GM08714 (cell line): ENCODE results near the gene LTBP1.

Experiments used
- H3K4me3 ChIP-seq: fragments of 200-500 bp; sonication (Bioruptor generic); 2 replicates; pipeline ENCODE4 v1.5.1; 2014; ENCODE audit warnings: mild to moderate bottlenecking, low read length, inconsistent platforms
- ZNF274 ChIP-seq: IDR thresholded peaks from 2 replicates; pipeline ENCODE4 v1.6.1; 2012; ENCODE audit warnings: mild to moderate bottlenecking, low read depth, low read length

Gene LTBP1

DNA sequence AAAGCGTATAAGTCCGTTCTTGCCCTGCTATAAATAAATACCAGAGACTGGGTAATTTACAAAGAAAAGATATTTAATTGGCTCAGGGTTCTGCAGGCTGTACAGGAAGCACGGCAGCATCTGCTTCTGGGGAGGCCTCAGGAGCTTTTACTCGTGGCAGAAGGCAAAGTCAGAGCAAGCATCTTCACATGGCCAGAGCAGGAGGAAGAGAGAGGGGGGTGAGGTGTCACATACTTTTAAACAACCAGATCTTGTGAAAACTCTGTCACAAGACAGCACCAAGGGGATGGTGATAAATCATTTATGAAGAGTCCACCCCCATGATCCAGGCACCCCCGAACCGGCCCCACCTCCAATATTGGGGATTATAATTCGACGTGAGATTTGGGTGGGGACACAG lies 130.6 kb downstream of the LTBP1 start:
- no peak overlapping the region for H3K4me3 ChIP-seq
- TF ChIP-seq ZNF274 = no peak

GRCh38 chr2:33077844-33078243 lies 131.1 kb downstream of the LTBP1 start:
- no peak for TF ChIP-seq ZNF274
- H3K4me3 ChIP-seq = no peak overlapping the region

GRCh38 chr2:33081691-33082090 lies 134.9 kb downstream of the LTBP1 start:
- H3K4me3 ChIP-seq = no peak overlapping the region
- no peak for TF ChIP-seq ZNF274

DNA sequence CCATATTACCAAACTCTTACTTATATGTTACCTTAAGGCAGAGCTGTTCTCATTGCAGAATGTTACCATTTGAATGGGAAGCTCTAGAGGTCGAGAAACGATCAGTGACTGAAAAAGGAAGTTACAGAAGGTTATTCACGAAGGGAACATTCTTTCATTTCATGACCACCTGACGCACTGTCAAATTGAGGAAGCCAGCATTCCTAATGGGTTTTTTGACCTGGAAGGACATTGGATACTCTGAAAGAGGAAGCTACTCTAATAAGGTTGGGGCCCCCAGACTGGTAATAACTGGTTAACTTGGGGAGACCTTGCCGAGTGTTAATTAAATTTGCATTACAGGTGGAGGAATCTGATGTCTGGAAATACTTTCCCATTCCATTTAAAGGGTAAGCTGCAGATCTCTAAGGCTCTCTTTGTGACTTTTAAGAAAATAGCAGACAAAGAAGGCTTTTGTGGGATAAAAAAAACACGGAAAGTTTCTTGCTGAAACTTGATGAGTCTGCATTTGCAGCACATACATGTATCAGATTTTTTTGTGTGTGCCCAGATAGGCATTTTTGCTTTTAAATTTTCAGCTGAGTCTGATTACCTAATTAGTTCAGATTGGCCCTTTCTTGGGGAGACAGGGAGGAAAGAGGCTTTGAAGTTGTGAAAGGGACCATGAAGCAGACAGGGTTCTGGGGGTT lies 137.1 kb downstream of the LTBP1 start:
- H3K4me3 ChIP-seq = no peak overlapping the region
- TF ChIP-seq ZNF274 = no peak

- no peak overlapping the region for H3K4me3 ChIP-seq
- TF ChIP-seq ZNF274 = no peak
Observed at GRCh38 chr2:33084433-33084832, 137.7 kb downstream of the LTBP1 start.

- TF ChIP-seq ZNF274 = no peak
- no peak overlapping the region for H3K4me3 ChIP-seq
Observed at GRCh38 chr2:33085646-33086045, 138.9 kb downstream of the LTBP1 start.

DNA sequence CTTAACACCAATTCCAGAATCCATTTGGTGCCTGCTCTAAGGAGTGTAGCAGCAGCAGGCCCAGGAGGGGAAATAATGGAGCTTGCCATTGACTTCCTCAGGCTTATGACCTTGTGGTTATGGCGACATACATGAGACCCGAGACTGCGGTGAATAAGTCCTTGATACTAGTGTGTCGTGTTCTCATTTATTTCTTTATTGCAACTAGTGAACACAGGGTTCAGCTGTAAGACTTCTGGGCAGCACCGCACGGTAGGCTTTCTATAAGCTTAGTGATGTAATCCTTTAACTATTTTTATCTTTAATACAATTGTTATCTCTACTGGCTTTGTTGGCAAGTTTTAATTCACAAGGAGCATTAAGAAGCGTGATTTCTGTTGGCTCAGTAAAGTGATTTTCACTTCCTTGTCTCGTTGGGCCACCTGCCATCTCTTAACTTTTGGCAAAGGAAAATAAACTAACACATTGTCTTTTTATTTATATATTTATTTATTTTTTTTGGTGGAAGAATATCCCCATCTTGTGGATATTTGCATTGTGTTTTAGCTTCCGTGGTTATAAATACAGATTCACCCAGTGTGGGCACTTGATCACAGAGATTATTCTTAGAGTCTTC lies 139.8 kb downstream of the LTBP1 start:
- no peak overlapping the region for H3K4me3 ChIP-seq
- no peak for TF ChIP-seq ZNF274

DNA sequence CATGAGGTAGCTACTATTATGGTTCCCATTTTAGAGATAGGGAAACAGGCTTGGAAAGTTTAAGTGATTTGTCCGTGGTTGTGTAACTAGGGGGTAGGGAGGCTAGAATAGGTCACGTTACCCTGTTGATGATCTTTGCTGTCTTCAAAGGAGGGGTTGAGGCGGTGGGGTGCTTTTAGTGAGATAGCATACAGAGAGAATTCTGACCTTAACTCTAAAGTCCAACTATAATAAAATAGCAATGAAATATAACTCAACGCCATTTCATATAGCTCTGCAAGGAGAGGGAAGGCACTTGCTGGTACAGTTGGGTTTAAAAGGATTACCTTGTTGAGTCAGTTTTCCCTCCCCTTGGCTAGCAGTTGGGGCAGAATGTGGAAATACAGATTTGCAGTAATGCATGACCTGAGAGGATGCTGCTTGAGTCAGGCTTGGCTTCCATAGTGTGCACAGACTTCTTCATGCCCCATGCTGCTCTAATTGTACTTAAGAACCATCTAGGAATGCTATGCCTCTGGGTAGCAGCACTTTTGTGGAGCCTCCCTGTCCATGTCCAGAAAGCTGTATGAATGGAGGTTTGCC lies 143.9 kb downstream of the LTBP1 start:
- no peak for TF ChIP-seq ZNF274
- H3K4me3 ChIP-seq = no peak overlapping the region

- no peak overlapping the region for H3K4me3 ChIP-seq
- no peak for TF ChIP-seq ZNF274
Observed at GRCh38 chr2:33091541-33092123, 144.9 kb downstream of the LTBP1 start.

DNA sequence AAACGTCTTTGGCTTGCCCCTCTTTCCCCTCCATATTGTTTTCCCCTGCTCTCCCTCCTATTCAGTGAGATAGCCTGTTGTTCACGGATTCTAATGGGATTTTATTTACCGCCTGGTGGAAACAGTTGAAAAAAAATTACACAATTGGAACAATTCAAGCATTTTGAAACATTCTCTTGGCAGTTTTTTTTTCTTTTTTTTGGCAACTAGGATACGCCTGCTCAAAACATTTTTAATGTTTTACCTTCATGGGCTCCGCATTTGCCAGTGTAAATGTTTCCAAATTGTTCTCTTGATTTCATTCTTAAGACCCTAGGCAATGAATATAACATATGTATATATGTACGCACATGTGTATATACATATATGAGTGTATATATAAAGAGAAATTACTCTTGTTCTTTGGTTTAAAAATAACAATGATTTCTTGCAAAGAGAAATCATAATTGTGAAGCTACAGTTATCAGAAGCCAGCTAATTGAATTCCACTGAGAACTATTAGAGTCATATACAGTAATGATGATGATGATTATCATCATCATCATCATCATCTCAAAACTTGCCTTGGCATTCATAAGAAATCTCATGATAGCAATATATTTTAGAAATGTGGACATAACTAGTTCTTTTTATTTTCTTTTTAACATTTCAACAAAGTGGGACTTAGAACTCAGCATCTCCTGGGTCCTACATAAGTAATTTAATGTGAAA lies 146.7 kb downstream of the LTBP1 start:
- no peak overlapping the region for H3K4me3 ChIP-seq
- no peak for TF ChIP-seq ZNF274

GRCh38 chr2:33094303-33094702 lies 147.6 kb downstream of the LTBP1 start:
- no peak for TF ChIP-seq ZNF274

DNA sequence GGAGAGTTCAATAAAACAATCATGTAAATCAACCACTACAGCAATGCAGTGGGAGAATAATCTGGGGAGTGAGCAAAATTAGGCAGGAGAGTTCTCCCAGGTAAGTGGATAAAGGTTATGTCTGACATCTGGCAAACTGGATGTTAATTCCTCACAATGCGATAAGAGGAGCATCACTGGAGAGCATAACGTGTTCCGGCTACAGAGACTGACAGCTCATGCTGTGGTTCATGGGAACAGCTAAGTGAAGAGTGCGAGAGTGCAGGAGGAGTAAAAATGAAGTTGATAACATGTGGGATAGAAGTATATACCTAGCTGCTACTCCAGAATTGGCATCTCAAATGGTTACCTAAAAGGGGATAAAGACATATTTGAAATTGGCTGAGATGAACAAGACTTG lies 153.2 kb downstream of the LTBP1 start:
- no peak for TF ChIP-seq ZNF274
- no peak overlapping the region for H3K4me3 ChIP-seq

More at GRCh38 chr2:33094303-33094702, 147.6 kb downstream of the LTBP1 start:
- H3K4me3 ChIP-seq = no peak overlapping the region

DNA sequence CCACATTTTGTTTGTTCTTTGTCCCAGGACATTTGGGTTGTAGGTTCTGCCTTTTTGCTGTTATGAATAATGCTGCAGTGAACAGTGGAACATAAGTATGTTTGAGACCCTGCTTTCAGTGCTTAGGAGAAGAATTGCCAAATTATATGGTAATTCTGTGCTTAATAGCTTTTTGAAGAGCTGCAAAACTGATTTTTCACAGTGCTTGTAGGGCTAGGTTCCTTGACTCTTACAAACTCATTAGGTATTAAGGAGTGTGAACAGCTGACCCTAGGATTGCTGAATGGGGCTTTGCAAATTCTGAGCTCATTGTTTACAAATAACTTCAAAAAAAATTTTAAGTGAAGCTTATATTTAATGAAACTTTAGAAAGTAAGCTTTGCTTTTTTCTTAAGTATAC lies 154.2 kb downstream of the LTBP1 start:
- no peak for TF ChIP-seq ZNF274
- no peak overlapping the region for H3K4me3 ChIP-seq

DNA sequence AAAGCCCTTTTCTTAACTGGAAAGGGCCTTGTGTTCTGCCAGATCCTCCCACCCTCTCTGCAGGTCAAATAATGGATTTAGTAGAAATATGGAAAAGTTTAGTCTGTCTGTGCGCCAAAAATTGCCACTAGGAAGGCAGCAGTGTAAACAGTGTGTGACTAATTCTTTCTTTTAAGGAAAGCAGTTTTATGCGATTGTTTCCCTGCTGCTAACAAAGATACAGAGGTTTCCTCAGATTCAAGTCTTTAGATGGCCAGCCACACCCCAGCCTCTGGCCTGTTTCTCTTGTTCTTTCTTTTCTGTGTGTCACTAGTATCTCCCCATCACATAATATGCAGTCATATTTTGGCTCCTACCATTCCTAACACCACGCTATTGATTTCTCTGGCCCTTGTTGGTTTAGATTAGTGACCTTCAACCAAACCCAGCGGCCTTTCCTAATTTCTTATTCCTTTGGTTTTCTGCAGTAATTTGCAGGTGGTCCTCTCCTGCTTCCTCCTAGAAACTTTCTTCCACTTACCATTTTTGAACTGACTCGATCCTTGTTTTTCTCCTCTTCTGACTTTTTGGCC lies 157.4 kb downstream of the LTBP1 start:
- H3K4me3 ChIP-seq = no peak overlapping the region
- TF ChIP-seq ZNF274 = no peak
